Upper lobe of left lung (tissue), 4 donors: Measurements from ENCODE around the gene GABBR2.

Experiments
- EP300 ChIP-seq, 4 donors: sonication (generic); formaldehyde crosslinking; IDR thresholded peaks; one replicate each; pipeline ENCODE4 v1.5.1; 2017; ENCODE audit warnings: antibody characterized with exemption in 4 of 4, control low read depth in 2 of 4
- POLR2A ChIP-seq, 4 donors: fragments of 450-650 bp; IDR thresholded peaks; one replicate each; pipeline ENCODE4 v1.5.1; 2016 to 2017; ENCODE audit warnings: antibody characterized with exemption in 4 of 4, mild to moderate bottlenecking in 2 of 4
- POLR2AphosphoS5 ChIP-seq, 2 donors: sonication (generic); formaldehyde crosslinking; IDR thresholded peaks; one replicate each; pipeline ENCODE4 v1.5.1; 2017; ENCODE audit warnings: antibody characterized with exemption in 2 of 2
- TF ChIP-seq, protein P1 (sequence below), 6 experiments: fragments of 450-650 bp in 4 of 6; fragments of 200-600 bp in 2 of 6; sonication (generic) in 2 of 6; IDR thresholded peaks; one replicate each; pipeline ENCODE4 v1.5.1; 2016 to 2019; ENCODE audit warnings: antibody characterized with exemption in 6 of 6

DNA sequence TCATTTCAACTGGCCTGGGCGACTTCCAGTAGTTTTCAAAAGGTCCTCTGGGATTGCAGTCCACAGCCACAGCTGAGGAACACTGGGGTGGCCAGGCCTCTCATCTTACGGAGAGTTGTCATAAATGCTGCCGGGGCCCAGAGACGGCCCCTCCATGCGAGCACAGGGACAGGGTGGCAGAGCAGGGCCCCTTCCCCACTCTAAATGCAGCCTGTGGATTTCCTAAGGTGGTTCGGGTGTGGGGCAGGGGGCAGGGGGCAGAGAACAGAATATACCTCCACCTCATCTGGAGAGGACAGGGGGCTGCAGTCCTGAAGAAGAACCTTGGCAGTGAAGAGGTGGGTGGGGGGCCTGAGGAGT is 339.7 kb downstream of the GABBR2 start:
- TF ChIP-seq POLR2A (IDR thresholded peaks at IDR 0.05) (no peak), POLR2AphosphoS5 (IDR thresholded peaks at IDR 0.05) (no peak), EP300 (IDR thresholded peaks at IDR 0.05) (no peak)
- TF ChIP-seq, protein P1, sequence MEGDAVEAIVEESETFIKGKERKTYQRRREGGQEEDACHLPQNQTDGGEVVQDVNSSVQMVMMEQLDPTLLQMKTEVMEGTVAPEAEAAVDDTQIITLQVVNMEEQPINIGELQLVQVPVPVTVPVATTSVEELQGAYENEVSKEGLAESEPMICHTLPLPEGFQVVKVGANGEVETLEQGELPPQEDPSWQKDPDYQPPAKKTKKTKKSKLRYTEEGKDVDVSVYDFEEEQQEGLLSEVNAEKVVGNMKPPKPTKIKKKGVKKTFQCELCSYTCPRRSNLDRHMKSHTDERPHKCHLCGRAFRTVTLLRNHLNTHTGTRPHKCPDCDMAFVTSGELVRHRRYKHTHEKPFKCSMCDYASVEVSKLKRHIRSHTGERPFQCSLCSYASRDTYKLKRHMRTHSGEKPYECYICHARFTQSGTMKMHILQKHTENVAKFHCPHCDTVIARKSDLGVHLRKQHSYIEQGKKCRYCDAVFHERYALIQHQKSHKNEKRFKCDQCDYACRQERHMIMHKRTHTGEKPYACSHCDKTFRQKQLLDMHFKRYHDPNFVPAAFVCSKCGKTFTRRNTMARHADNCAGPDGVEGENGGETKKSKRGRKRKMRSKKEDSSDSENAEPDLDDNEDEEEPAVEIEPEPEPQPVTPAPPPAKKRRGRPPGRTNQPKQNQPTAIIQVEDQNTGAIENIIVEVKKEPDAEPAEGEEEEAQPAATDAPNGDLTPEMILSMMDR (IDR thresholded peaks at IDR 0.05) = no peak
